ENCODE data around the gene MBNL2.

The MBNL2 gene

DNA sequence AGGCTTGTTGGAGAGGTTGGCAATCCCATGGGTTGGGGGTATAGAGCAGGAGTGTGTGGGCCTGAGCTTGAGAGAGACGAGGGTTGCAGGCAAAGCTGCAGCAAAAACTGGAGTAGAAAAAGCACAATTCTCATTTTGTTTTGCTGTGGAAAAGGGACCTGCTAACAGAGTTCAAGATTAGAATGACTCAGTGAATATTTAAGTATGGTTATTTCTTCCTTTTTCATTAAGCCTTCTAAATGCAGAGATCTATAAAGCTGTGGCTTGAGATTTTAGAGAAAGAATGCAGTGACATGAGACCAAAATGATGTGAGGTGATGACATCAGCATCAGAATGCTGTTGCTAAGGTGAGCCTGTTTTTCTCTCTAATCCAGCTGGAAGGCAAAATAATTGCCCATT lies 10.8 kb upstream of the MBNL2 start:
- no peak for DNase-seq (ENCODE audit: low read depth in 2 of 2)

DNA sequence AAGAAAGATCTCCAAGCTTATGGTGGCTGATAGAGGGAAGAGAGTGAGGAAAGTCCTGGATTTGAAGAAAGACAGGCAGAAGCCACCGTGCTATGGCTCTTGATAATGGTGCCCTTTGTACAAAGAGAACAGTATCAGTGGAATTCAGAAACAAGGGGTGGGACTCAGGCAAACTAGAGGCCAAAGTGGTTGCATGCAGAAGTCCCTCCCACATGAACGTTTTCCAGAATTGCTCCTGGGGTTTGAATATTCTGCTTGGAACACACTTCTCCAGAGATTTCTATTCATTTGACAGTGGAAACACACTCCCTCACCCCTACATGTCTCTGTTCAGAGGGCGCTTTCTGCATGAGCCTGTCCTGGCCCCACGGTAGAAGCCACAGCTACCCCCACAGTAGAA lies 10.1 kb upstream of the MBNL2 start:
- no peak for DNase-seq (ENCODE audit: low read depth in 2 of 2)

DNA sequence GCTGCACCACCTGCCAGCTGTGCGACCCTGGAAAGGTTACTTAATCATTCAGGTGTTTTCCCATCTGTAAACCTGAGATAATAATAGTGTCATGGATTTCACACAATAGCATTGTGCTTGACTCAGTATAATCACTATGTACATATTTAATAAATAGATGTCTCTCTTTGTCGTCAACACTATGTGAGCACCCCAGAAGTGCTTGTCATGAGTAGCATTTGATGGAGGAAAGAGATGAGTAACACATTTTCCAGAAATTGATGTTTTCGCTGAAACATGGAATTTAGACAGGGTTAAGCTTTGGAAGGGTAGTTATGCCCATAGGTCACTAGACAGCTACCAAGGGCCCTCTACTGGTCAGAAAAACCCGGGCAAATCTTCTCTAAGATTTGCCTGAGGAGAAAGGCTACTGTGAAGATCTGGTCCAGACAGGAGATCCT lies 9.5 kb upstream of the MBNL2 start:
- no peak for DNase-seq (ENCODE audit: low read depth in 2 of 2)

DNA sequence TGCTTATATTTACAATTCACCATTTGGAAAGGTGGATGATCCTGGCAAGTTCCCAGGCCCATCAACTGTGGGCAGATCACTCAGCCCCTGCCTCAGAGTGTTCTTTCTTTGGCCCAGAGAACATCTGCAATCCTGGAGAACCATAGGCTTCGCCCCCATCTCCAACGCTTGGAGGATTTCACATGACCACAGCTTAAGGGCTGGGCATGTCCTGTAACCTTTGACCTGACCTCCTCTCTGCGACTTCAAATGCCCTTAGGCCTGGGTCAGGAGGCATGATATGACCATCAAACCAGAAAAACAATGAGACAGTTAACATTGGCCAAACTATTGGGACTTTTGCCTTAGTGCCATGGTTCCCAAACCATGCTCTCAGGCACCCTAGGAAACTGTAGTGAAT lies 7.2 kb upstream of the MBNL2 start:
- DNase-seq (ENCODE audit: low read depth in 2 of 2), result no peak

DNA sequence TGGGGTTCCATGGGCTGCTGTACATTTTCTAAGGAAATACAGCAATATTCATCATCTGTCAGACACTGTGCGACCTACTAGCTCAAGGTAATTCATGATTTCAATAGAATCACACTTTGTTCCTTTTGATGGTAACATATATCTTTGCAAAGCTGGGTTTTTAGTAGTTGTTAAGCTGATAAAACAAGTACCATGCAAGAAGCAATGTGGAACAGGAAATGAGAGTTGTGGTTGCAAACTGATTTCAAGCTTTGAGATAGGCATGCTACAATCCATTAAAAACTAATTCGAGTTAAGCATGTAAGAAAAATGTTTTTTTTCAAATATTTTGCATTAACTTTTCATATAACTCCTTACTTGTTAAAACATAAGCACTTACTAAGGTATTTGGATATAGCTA lies 6.8 kb upstream of the MBNL2 start:
- no peak for DNase-seq (ENCODE audit: low read depth in 2 of 2)

DNA sequence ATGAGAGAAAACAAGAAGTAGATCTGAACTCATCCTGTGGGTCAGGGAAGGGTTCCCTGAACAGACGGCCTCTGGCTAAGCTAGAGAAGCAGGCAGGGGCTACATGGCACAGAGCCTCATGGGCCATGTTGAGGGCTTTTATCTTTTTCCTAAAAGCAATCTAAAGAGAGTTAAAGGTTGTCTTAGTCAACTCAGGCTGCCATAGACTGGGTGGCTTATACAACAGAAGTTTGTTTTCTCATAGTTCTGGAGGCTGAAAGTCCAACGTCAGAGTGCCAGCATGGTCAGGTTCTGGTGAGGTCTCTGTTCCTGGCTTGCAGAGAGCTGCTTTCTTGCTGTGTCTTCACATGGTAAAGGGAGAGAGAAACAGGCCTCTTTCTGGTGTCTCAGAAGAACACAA lies 2.9 kb upstream of the MBNL2 start:
- no peak for DNase-seq (ENCODE audit: low read depth in 2 of 2)

DNA sequence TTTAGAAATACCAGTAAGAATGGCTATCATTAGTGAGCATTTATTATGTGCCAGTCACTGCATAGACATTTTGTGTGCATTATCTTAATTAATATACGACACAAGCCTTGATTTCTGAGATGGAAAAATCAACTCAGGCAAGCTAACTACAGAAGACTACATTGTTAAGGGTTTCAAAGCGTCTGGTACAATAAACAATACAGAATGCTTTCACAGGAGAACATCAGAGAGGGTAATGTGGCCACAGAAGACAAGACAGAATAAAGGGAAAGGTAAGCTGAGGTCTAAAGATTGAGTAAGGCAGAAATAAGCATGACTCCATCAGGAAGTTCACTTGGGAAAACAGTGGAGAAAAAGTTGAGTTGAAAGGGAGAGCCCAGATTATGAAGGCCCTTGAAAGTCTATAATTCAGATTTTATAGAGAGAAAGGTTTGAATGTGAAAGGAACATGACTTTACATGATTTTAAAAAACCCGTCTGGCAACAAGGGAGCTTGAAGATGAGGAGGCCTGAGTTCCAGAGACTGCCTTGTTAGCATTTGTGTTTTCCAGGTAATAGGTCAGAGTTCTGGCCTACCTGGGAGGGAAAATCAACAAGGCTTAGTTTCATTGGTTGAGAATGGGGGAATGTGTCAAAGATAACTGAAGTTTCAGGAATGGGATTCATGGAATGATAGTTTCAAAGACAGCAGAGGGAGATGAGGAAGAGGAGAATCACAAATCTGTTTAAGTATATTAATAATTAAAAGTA lies 1.8 kb upstream of the MBNL2 start:
- no peak for DNase-seq (ENCODE audit: low read depth in 2 of 2)

DNA sequence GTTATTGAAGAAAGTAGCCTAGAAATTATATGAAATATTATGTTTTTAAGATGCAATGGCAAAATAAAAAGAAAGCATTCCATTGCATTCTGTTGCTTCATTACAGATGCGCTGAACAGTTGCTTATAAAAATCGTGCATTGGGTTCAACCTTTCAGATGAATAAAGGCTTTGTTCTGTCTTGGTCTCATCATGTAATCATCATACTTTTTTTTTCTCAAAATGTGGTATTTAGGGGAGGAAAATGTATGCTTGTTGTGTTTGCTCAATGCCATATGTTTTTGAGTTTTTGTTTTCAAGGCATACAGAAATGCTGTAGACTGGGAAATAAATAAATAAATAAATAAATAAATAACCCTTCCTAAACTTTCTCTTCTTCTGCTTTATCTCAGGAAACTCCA lies 1.1 kb upstream of the MBNL2 start:
- DNase-seq (ENCODE audit: low read depth in 2 of 2), result no peak

DNA sequence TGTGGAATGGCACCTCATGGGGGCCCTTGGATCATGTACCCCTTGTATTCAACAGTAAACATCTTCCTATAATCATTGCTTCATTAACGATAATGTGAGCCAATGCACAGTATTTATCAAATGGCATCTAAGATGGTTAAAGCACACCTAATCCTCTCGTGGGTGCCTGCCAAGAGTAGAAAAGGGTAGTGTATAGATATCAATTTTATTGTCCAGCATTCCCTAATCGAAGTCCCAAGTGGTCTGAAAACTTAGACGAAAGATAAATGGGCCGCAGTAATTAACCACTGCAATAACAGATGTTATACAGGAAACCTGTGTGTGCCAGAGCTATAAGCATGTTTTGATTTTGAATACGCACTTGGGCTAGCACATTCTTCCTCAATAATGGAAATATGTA lies 667 bp upstream of the MBNL2 start:
- DNase-seq (ENCODE audit: low read depth in 2 of 2), result no peak

DNA sequence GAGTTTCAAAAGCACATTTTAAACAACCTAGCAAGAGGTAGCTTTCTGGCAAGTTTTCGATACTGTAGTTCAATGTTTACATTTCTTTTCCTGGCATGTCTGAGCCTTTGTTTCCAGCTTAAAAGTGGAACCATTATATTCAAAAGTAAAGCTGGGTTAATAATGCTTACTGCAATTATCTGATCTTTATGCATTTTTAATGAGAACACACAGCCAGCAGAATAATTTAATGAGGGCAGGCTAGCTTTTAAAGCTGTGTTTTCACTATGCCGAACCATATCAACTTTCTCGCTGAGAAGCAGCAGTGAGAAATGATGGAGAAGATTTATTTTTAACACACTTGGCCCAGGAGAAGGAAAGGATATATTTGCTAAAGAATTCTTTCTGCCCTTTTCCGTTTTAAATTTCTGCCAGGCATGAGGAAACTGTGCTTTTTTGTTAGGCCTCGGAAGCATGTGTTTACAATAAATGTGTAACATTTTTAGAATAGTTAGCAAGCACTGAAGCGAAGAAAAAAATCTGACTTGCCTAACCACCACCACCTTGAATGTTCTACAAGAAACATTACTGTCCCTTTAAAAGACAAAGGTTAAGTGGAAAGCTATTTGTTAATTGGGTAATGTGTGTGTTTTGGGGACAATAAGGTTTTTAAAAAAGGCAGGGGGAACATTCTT lies 1.0 kb downstream of the MBNL2 start:
- no peak for DNase-seq (ENCODE audit: low read depth in 2 of 2)

DNA sequence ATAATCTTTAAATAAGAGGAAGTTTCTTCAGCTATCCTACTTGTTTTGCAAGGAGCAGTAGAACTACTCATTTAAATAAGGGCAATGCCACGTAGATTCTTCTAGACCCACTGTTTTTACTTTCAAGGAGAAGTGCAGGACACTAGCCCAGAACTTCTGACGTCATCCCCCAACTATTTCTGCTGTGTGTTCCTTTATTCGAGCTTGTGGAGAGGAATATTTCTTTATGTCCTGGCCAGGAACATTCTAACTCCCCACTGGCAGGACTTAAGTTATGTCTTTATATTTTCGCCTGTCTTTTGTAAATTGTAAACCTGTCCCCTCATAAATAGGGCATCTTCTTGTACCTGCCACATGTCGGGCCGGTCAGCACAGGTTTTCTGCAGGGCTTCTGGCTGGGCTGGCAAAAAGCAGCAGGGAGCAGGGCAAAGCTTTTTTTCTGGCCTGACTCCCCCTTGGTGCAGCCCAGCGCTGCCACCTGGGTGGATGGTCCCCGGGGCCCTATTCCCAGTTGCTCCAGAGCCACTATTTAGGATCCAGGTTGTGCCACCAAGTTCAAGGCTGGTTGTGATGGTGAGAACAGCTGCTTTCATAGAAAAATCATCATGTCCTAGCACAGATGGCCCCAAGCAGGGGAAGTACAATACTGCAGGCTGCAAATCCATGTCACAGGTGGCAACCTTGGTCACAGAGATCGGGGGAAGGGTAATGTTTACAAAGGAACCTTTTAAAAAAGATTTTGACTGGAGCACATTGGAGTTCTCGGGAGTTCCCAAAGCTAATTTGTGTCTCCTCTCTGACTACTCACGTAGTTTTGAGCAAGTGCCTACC lies 1.8 kb downstream of the MBNL2 start:
- no peak for DNase-seq (ENCODE audit: low read depth in 2 of 2)

DNA sequence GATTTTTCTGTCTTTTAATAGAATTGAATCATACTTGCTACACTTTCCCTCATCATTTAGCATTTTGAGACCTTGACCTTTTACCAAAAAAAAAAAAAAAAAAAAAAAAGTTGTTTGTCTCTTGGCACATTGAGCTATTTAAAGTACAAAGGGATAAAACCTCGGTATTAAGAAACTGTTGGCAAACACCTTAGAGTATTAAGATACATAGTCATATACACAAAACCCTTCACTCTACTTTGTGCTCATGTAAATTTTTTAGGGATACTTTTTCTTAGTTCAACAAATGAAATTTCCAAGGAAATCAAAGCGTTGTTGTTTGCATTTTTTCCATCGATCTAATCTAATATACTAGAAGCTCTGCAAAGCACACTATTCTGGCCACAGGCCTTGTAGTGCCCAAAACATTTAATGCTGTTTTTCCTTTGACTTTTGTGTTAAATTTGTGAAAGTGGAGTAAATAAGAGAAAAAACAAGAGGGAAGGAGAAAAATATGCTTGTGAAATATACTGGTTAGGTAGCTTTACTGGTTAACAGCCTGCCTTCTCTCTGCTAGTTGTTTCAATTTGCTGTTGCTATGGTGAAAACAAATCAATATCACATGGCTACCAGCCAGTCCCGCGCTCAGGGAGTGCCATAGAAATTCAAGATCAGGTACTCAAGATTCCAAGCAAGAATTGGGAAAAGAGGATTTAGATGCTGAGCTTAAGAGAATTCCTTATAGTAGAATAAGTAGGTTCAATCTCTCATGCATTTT lies 2.6 kb downstream of the MBNL2 start:
- DNase-seq (ENCODE audit: low read depth in 2 of 2), result no peak

DNA sequence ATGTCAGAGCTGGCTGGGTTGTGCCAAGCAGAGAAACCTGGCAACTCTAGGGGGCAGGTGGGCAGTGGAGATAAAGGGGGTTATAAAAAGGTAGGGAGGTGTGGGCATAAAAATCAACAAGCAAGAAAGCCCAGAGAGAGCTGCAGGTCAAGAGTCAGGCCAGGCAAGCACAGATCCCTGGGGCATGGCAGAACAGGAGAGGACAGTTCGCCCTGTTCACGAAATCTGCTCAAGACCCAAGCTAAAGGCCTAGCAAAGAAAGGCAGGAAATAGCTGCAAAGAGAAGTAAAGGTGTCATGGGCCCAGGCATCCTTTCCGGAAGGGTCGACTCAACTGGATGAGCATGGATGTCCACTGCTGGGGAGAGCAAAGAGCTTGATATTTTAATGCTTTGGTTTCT lies 3.4 kb downstream of the MBNL2 start:
- no peak for DNase-seq (ENCODE audit: low read depth in 2 of 2)

DNA sequence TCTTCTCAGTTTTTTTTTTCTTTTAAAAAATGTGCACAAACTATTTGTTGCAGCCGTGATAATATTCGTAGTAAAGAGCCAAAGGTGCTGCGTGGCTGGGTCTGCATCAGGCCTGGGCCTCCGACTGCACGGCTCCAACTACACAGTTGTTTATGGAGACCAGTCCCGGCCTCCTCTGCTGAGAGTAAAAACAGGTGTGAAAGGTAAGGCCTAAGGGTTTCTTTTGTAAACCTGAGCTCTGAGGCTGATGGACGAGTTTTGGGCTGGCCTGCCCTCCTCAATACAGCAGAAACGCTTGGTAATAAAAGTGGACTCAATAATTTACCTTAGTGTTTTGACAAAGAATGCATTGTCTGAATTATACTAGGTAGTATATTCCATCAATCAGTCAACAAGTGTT lies 3.9 kb downstream of the MBNL2 start:
- no peak for DNase-seq (ENCODE audit: low read depth in 2 of 2)

DNA sequence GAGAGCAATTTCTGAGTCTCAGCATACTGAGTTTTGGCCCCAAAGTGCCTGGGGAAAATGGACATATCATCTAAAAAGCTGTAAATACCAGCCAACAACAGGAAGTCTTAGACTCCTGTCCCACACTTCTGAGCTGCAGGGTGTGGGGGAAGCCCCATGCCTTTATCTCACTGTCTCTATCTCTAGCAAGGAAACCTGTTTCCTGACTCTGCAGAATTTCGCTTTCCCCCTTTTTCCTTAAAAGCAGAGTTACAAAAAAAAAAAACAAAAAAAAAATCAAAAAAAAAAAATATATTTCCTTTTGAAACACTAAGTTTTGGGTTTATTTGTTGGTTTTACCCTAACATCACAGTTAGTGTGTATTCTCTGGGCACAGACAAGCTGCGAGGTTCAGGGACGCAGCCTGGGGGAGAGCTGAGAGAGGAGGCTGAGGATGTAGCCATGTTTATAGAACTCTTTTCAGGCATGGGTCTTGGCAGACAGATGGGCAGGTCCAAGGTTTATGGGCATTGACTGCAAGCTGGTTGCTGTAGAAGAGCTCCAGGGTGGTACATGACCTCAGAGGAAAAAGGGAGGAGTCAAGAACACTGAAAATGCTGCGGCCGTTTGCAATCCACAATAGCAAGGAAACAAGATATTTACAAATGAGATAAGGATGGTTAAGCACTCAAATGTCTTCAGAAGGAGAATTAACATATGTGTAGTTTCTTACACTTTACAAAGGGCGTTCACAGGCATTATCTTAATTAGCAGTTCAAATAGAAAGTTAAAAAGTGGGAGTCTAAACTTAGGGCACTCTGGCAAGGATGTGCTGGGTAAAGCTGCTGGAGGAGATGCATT lies 4.9 kb downstream of the MBNL2 start:
- no peak for DNase-seq (ENCODE audit: low read depth in 2 of 2)

DNA sequence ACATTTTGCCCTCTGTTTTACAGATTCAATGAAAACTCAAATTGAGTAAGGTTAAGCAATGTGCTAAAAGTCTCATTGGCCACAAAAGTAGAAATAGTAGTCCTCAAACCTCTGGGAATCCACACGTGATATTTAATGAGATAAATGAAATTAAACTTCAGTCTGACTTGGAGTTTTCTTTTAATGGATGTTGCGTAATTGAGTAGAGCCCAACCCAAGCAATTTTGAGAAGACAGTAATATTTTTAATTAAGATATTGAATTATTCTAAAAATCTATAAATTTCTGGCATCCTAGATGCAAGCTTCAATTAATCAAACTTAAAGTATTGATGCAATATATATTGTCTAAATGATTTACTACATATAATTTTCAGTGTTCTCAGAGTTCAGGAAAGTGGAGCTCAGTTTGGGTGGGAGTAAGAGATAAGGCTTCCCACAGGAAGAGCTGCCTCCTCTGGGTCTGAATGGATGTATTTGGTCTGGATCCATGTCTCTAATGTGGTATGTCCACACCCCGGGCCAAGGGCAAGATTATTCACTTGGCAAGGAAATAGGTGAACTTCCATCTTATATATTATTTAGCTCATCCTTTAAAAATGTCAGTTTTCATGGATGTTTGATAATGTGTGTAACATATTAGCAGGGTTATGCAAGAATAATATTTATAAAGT lies 6.9 kb downstream of the MBNL2 start:
- no peak for DNase-seq (ENCODE audit: low read depth in 2 of 2)

DNA sequence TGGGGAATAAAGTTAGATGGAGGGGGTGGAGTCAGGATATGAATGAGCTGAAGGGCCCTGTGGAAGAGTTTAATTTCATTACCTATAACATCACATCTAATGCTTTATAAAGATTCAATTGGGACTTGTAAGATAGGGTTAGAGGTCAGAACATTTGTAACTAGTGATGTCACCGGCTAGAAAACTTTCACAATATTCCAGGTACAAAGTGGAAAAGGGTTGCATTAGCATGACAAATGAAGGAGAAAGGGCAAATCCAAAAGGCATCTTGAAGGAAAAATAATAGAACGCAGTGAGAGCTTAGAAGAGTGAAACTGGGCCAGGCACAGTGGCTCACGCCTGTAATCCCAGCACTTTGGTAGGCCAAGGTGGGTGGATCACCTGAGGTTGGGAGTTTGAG lies 7.6 kb downstream of the MBNL2 start:
- DNase-seq (ENCODE audit: low read depth in 2 of 2), result no peak

DNA sequence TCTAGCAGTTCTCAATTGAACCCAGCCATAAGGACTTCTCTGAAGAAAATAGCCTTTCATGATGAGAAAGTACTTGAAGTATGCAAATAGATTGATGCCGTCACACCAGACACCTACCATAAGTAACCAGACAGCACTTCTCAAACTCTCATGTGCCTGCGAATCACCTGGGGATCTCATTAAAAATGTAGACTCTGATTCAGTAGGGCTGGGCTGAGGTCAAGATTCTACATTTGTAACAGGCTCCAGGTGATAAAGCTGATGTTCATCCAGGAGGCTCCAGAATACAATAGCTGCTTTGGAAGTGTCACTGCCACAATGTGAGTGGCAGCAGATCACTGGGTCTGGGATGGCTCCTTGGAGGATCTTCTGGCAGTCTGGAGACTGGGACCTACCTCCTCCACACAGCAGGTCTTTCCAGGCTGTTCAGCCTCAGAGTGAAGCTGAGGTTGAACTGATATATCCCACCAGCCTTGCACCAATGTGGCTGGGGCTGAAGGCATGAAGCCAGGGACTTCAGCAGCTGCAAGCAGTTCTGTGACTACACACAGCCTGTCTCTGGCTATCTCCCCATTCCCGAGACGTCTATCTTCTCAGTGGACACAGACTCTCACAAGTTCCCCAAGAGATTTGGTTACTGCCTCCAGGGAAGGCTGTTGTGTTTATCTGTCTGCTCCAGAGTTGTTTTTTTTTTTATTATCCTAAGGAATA lies 9.1 kb downstream of the MBNL2 start:
- DNase-seq (ENCODE audit: low read depth in 2 of 2), result no peak

DNA sequence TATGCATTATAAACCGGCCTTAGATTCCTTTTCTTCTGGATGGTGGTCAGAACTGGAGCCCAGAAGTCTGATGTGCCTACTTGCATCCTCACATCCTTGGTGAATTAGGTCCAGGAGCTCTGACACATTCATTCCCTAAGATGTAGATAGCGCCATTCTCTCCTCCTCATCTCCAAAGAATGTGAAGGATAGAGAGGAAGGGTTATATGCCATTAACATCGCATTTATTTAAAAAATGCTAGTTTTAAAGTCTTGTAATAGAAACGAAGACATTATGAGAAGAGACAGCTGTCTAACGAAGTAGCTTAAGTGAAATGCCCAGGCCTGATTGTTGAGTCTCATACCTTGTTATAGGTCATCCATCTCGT lies 9.7 kb downstream of the MBNL2 start:
- DNase-seq (ENCODE audit: low read depth in 2 of 2), result no peak

DNA sequence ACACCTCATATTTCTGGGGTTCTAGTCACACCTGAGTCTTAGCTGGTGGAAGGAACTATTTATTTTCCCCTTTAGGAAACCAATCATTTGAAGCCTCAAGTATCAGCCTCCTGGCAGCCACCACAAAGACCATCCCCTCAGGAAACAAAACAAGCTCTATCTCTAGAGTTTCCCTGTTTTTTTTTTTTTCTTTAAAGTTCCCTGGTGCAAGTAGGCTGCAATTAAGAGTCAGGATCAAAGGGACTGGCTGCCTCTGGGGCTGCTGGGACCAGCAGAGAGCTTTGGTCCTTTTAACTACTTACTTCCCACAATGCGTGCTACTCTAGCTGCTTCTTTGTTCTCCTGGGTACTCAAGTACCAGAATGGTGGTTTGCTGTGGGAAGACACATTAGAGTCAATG lies 11.4 kb downstream of the MBNL2 start:
- DNase-seq (ENCODE audit: low read depth in 2 of 2), result no peak

All from stimulated activated CD4-positive, alpha-beta T cell treated with anti-CD3 and anti-CD28 coated beads, Interleukin-15, amount 100 ng/mL, for 48 hours (primary cell).